ENCODE results near the gene ADAMTS16.

ADAMTS16 gene

DNA sequence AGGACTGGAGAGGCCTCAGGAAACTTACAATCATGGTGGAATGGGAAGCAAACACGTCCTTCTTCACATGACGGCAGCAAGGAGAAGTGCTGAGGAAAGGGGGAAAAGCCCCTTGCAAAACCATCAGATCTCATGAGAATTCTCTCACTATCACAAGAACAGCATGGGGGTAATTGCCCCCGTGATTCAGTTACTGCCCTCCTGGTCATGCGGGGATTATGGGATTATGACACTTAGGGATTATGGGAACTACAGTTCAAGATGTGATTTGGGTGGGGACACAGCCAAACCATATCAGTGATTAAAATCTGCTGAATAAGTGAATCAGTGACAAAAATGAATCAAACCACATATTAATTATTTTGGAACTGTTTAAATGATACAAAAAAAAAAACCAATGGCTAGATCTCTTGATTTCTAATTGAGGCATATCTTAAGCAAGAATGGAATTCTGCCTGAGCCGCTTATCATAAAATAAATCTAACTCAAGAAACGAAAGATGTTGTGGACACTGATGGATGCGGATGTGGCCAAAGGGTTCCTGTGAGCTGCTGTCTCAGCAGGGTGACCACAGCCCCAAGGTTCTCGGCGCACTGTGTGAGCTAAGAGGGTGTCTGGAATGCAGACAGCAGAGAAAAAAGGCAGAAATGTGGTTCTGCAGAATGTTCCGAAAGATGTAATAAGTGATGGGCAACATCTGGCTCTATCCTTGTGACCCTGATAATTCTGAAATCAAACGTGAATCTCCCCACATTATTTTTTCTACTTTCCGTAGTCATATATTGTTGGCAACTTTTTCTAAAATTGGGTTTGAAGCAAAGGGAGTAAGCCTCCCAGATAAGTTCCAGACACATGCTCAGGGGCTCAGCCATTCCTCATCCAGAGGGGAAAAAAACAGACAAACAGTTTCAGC is 175.2 kb downstream of the ADAMTS16 start:
- DNase-seq (ENCODE audit: low read depth) = no peak

DNA sequence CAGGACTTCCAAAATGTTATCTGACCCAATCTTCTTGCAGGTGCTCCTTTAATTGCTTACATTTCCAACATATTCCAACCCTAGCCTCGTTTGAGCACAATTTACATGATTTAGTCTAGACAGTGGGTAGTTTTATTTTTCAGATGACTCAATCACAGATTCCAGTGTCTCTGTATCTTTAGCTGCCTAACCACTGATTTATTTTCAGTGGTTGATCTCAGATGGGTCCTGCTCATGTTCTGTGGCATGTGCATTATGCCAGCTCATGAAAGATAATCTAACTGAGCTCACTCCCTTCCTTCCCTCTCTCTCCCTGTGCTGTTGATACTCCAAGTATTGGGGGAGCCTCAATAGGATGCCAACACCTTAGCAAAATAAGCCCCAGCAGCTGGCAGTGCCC is 176.2 kb downstream of the ADAMTS16 start:
- no peak for DNase-seq (ENCODE audit: low read depth)

DNA sequence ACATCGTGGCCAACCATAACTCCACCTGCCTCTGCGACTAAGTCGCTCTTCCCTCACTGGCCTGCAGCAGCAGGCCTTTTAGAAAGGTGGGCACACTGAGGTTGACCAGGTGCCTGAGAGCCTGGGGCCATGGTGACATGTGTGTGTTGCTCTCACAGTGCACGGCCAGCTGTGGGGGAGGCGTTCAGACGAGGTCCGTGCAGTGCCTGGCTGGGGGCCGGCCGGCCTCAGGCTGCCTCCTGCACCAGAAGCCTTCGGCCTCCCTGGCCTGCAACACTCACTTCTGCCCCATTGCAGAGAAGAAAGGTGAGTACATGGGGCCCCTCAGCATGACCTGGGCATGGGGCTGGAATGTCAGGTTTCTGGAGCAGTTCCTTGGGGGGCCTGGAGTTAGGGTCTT is 177.8 kb downstream of the ADAMTS16 start:
- DNase-seq (ENCODE audit: low read depth) = no peak

DNA sequence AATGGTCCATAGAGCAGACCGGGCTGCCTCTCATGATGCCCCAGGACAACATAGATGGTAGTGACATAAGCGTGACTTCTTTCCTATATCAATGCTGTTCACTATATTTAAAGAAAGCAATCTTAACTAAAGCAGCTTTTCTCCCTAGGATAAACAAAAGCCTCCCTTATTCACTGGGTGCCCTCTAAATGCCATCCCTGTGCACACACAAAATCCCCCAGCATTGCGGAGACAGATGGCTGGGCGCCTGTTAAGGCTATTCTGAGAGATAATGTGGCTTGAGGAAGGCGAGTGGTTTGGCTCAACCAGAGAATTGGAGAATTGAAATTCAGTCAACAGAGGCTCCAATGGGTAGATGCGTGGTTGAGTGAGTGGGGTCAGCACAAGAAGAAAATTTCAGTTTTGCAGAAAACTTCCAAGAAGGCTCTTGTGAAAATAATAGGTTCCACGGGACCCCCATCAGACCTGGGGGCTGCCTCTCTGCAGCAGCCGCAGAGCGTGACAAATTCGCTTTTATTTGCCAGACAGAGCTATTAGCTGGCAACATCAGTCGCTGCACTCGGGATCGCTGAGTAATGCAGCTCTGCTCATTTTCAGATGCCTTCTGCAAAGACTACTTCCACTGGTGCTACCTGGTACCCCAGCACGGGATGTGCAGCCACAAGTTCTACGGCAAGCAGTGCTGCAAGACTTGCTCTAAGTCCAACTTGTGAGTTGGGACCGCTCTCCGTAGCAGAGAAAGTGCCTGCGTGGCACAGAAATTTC is 178.5 kb downstream of the ADAMTS16 start:
- no peak for DNase-seq (ENCODE audit: low read depth)

DNA sequence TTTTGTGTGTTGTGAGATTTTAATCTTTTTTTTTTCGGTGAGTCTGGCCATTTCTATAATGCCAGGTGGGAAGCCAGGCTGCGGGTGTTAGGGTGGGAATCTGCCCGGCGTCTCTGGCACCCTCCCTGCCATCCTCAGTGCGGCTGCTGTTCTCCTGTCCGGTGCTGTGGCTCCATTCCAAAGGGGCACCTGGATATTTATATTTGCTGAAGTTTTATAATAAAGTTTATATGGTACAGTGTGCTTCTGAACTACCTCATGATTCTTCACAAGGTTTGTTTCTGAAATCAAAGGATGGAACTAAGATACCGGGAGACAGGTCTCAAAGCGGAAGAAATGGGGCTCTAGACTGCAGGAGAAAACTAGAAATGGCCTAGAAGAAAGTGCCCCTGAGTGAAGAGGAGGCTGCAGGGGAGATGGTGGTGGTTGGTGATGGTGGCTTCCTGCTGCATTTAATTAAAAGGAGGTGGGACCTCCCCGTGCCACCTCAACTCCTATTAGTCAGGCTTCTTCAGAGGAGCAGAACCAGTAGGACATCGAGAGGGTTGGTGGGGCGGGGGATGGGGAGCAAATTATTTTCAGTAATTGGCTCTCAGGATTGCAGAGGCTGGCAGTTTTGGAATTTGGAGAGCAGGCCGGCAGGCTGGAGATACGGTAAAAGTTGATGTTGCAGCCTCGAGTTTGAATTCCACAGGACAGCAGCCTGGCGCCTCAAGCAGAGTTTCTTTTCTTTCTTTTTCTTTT is 180.1 kb downstream of the ADAMTS16 start:
- DNase-seq (ENCODE audit: low read depth) = no peak

DNA sequence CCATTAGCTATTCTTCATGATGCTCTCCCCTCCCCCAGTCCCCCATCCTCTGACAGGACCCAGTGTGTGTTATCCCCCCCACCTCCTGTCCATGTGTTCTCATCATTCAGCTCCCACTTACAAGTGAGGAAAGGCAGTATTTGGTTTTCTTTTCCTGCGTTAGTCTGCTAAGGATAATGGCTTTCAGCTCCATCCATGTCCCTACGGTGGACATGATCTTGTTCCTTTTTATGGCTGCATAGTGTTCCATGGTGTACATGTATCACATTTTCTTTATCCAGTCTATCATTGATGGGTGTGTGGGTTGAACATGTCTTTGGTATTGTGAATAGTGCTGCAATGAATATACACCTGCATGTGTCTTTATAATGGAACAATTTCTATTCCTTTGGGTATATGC is 181.0 kb downstream of the ADAMTS16 start:
- no peak for DNase-seq (ENCODE audit: low read depth)

DNA sequence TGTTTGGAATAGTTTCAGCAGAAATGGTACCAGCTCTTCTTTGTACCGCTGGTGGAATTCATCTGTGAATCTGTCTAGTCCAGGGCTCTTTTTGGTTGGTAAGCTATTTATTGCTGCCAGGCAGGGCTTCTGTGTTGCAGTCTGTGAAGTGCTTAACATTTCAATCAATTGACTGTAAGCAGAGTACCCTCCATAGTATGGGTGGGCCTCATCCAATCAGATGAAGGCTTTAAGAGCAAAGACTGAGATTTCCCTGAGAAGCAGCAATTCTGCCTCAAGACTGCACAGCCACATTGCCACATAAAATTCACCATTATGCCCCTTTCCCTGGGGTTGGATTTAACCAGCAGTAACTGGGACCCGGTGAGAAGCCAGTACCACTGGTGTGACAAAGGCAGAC is 183.4 kb downstream of the ADAMTS16 start:
- DNase-seq (ENCODE audit: low read depth) = no peak

DNA sequence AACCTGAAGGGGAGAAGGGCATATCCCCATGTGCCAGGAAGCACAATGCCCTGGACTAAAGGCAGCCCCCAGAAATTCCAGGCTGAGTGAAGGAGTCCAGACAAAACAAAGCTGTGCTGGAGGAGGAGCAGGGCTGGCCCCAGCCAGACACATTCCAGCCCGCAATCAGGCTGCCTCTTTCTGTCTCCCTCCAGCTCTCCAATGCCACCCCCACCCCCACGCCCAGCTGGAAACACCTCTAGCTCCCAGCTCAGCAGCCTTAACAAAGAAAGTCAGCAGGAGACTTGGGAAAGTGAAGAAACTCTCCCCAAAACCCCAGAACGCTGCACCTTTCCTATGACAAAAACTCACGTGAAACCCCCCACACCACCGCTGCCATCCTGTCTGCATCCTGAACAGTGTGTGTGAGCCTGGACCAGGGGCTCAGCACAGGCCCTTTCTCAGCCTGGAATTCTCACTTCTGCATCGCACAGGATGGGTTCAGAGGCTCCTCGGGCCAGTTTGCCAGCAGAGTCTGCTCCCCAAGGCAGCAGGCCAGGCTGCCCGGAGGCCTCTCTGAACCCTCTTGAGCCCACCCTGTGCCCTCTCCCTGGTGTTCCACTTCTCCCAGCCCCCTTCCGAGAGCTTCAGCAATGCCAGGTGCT is 186.1 kb downstream of the ADAMTS16 start:
- no peak for DNase-seq (ENCODE audit: low read depth)

DNA sequence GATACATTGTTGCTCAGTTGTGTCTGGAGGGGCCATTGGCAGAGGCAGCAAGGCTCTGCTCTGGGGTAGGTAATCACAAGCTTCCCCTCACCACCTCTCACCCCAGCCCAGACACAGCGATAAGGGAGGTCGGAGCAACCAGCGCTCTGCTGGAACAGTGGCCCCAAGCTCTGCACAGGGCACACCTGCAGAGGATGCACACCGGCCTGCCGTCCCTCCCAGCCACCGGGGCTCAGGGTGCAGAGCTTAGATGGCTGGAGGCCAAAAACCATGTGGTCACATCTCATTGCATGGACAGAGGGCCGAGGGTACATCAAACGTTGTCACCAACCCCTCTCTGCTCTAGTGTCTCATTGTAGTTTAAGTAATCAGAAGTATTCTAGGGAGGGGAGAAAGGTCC is 187.0 kb downstream of the ADAMTS16 start:
- no peak for DNase-seq (ENCODE audit: low read depth)

DNA sequence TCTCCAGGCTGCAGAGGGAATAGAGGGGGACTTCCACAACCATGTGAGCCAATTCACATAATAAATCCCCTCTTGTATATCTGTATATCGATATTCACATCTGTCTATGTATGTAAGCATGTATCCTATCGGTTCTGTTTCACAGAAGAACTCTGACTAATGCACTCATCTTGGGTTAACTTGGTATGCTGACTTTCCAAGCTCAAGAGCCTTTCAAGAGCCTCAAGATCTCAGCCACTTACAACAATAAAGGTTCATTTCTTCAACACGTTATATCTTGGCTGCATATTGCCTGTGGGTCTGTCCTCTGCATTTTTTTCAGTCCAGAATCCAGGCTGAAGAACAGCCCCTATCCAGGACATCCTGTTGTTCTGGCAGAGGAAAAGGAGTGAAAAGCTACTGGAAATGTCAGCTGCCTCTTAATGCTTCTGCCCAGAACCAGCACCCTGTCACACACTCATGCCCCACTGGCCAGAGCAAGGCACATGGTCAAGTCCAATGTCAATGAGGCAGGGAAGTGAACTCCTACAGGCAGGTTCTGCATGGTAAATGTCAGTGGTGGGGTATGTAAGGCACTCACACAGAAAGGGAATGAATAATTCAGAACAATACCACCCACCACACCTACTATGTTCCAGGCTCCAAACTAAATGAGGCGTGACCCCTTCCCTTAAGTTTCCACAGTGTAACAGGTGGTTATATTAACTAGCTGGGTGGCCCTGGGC is 190.8 kb downstream of the ADAMTS16 start:
- DNase-seq (ENCODE audit: low read depth) = no peak

DNA sequence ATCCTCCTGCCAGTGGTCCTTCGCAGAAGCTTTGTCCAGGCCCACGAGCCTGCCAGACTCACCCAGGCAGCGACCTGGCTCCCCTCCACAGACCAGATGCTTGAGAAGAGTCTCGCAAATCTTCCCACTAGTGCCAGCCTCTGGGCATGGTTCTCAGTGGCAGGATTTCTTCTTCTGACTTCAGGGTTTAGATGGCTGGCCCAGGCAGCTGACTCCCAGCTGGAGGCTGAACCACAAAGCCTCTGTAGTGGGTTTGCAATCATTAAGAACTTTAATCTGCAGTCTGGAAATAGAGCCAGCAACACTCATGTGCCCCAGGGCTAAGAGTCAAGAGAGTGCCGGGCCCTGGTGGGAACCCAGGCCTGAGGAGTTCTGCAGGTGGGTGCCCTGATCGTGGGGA is 191.7 kb downstream of the ADAMTS16 start:
- no peak for DNase-seq (ENCODE audit: low read depth)

DNA sequence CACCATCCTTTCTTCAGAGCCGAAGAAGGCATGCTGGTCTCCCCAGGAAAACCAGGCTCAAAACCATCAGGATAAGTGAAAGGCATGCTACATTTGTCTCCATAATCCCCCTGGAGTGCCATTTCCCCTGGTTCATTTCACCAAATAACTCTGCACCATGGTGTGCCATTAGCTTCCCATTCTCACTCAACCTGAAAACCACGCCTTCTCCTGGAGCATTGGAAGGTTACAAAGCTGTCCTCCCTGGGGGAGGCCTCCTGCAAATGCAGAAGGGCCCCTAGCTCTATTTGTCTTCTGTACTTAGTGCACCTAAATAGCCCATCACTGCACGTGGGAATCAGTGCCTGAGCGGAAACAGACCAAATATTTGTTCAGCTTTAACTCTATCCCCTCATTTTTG is 192.2 kb downstream of the ADAMTS16 start:
- DNase-seq (ENCODE audit: low read depth) = no peak

DNA sequence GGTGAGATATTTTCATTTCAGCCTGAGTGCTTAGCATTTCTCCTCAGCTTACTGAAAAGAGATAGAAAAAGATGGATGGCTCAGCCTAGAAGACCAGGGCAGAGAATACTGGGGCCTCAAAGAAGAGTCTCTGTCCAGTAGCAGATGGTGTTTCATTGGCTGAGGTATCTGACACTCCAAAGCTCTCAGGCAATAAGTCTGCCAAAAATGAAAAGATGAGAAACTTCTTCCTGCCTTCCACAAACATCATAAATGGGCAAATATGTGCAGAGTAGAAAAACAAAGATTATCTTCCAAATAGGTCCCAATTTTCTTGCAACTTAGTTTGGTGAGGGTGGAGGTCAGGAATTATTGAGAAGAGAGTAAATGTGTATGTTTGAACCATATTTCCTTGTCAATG is 195.0 kb downstream of the ADAMTS16 start:
- DNase-seq (ENCODE audit: low read depth) = no peak

DNA sequence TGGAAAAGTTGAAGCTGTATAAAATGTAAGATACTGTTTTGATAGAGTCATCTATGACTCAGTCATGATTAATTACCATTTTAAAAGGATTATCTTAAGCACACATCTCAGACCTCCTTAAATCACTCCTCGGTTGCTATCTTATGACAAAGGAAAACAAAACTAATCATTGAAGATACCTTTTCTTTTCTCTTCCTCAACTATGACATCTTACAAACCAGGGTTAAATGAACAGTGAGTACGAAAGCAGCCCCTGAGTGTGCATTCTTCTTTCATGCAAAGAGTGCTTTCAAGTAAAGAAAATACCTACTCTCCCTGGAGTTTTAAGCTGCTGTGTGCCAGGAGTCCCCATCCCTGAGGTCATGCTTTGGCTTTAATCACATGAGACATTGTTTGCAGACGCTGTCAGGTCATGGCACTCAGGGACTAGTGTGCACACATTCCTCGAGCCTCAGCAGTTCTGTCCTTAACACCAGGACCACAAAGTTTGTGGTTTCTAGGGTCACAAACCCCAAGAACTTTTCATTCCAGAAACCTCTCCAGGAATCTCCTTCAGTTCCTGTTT is 195.7 kb downstream of the ADAMTS16 start:
- DNase-seq (ENCODE audit: low read depth) = no peak

DNA sequence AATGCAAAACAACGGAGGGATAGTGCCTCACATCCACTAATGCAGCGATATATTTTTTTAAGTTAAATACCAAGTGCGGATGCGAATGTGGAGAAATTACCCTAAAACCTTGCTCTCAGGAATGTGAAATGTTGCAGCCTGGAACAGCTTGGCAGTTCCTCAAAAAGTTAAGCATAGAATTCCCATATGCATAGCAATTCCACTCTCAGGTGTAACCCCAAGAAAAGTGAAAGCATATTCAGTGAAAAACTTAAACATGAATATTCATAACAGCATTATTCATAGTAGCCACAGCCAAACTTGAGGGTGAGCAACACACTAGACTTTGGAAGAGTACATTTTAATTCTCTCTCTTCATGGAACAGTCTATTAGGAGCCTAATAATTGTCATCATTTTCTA is 199.1 kb downstream of the ADAMTS16 start:
- no peak for DNase-seq (ENCODE audit: low read depth)

DNA sequence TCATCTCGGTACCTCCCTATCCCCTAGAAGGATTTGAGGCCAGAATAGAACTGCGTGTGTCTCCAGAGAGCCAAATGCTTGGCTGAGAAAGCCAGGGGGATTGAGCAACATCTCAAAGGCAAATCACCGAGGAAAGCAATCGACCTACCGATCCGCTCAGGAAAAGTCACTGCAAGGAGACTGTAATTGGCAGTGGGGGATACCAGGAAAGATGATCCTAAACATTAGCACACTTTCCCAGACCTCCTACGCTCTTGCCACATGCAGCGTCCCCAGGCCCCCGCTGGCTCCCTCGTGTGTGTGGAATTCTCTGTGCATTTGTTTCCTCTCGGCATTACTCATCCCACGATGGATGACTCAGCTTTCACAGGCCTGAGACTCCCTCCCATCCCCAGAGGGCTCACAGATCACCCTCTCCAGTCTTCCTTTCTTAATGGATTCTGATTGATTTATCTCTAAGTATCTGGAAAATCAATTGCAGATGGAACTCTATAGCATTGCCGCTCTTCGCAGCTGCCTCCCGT is 200.1 kb downstream of the ADAMTS16 start:
- DNase-seq (ENCODE audit: low read depth) = no peak

DNA sequence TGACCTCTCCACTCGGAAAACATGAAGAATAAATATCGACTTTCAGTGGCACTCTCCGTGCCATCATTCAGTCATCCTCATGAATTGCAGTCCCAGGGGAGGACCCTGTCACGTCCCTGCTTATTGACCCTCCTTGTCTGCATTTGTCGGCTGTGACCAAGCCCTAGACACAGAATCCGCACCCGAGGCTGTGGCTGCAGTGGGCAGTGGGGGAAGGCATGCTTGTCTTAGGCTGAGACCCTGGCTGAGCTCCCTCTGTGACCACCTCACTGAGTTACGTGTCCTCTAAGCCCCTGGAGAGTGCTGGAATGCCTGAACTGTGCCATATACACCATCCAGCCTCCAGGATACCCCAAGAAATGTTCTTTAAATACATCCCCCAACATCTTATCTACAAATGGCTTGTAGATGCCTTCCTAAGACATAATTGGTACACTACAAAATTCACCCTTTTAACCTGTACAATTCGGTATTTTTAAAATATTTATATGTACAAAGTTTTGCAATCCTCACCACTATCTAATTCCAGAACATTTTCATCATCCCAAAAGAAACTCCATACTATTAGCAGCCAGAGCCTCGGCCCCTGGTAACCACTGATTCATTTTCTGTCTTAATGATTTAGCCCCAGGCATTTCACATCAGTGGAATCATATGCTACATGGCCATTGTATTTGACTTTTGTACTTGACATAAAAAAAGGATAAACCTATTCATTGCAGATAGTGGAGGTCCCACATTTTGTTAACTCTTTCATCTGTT is 201.6 kb downstream of the ADAMTS16 start:
- no peak for DNase-seq (ENCODE audit: low read depth)

DNA sequence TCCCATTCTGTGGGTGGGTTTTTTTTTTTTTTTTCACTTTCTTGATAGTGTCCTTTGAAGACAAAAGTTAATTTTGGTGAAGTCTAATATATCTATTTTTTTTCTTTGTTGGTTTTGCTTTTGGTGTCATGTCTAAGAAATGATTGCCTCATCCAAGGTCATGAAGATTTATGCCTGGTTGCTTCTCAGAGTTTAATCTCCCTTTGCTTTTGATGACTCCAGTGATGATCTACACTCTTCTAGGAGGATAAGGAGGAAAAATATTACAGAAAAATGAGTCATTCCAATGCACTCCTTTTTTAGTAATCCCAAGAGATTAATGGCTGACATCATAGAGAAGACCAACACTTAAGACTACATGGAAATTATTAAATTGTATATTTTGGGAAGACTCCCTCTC is 202.7 kb downstream of the ADAMTS16 start:
- DNase-seq (ENCODE audit: low read depth) = no peak

DNA sequence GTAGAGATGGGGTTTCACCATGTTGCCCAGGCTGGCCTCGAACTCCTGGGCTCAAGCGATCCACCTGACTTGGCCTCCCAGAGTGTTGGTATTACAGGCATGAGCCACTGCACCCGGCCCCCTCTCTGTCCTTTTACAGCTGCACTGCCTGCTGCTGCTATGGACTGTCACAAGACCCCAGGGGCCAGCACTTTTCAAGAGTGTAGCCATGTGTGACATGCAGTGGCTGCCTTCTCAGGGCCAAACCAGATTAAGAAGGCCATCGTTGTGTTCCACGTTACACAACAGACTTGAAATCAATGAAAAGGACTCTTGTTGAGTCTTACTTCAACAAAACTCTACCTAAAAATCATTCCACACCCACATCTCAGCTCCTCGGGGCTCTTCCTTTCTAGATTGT is 203.4 kb downstream of the ADAMTS16 start:
- no peak for DNase-seq (ENCODE audit: low read depth)

DNA sequence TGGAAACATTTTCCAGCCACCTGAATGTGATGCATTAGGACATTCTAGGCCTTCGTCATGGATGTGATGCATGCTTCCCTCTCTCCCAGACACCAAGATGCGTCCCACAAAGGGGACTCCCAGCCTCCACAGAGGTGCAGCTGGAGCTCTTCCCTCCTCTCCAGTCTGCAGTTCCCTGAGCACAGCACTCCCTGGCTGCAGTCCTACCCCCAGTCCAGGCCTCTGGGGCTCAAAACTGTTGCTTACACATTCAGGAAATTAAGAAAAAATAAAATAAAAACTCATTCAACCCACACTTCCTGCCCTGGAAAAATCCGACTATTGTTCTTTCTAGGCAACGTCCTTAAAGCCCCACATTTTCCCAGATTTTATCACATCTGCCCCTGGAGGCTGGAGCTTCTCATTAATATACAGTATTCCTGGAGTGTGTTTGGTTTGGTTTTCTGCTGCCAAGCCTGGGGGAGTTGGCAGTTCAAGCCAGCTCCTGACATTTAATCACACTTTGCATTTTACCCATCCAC is 204.0 kb downstream of the ADAMTS16 start:
- no peak for DNase-seq (ENCODE audit: low read depth)

All from activated T-cell treated with anti-CD3 and anti-CD28 coated beads for 24 hours (primary cell).